HepG2 (cell line): ENCODE measurements around the gene NFASC. TPM values are rescaled to one million over a fixed set of nuclear protein-coding genes. Genes with fewer than 3 reads are reported as not detected.

Experiments used
- ATAC-seq: fragments of 200-7000 bp; cut with Tn5 transposase; 3 replicates; pipeline ENCODE4 v1.9.1; 2020; ENCODE audit warnings: mild to moderate bottlenecking, moderate library complexity
- BruUV-seq: library from RNA; stranded (reverse); fragments of 400-500 nt; replicated peaks from 2 replicates; lab custom pipeline; 2021; lab: Mats Ljungman, UMichigan
- CTCF ChIA-PET: fragments of 300-600 bp; formaldehyde crosslinking; extraction: SDS; loops from one replicate; lab custom pipeline; 2021; ENCODE audit warnings: low total read pairs, inconsistent platforms, low intra/inter-chr PET ratio; lab: Yijun Ruan, JAX
- POLR2A ChIA-PET: fragments of 350-600 bp; sonication (Branson Sonifier 250); formaldehyde crosslinking; loops from one replicate; lab custom pipeline; 2020; ENCODE audit warnings: antibody characterized with exemption, inconsistent platforms; lab: Yijun Ruan, JAX
- DNase-seq: peaks from one replicate; pipeline ENCODE4 v3.0.0-alpha.2; 2015; ENCODE audit warnings: low spot score
- FAIRE-seq: peaks from 3 replicates; lab custom pipeline; 2011; peaks lifted over from hg19 to GRCh38; lab: Jason Lieb, UNC
- H2AFZ ChIP-seq: one replicate; pipeline ENCODE4 v1.6.1; 2011; ENCODE audit warnings: low read length, inconsistent platforms
- H3K27ac ChIP-seq: fragments of 300-600 bp; 3 replicates; pipeline ENCODE4 v1.8.0; 2011; ENCODE audit warnings: mixed run types, mild to moderate bottlenecking, mixed read lengths, low read length, inconsistent platforms; ENCODE audit not compliant: insufficient read depth; ENCODE audit errors: extremely low read length
- H3K27me3 ChIP-seq, 2 experiments: fragments of 200-600 bp in 1 of 2; 2 replicates in 1 of 2; 3 replicates in 1 of 2; pipeline versions ENCODE4 v1.6.0 to v1.8.0; 2011; ENCODE audit warnings: low read length in 2 of 2, mild to moderate bottlenecking in 2 of 2, moderate library complexity in 2 of 2, inconsistent platforms in 1 of 2; ENCODE audit not compliant: insufficient read depth in 2 of 2, control insufficient read depth in 1 of 2
- H3K36me3 ChIP-seq, 2 experiments: fragments of 200-600 bp in 1 of 2; replicated peaks in 1 of 2; 2 replicates in 1 of 2; 3 replicates in 1 of 2; pipeline versions ENCODE4 v1.5.1 to v1.8.0; 2011; ENCODE audit warnings: low read length in 2 of 2, inconsistent platforms in 1 of 2; ENCODE audit not compliant: insufficient read depth in 2 of 2, control insufficient read depth in 1 of 2
- H3K4me1 ChIP-seq: 2 replicates; pipeline ENCODE4 v1.5.1; 2012; ENCODE audit warnings: low read length, inconsistent platforms; ENCODE audit not compliant: insufficient read depth
- H3K4me2 ChIP-seq: 2 replicates; pipeline ENCODE4 v1.6.0; 2011; ENCODE audit warnings: low read depth, low read length, inconsistent platforms
- H3K4me3 ChIP-seq, 3 experiments: fragments of 200-600 bp in 1 of 3; sonication (generic), shearing (Covaris generic) in 1 of 3; replicated peaks in 1 of 3; 2 replicates each; pipeline ENCODE4 v1.5.1; 2011 to 2016; ENCODE audit warnings: low read length in 3 of 3, inconsistent platforms in 2 of 3, low read depth in 2 of 3, mild to moderate bottlenecking in 2 of 3, control low read depth in 1 of 3, mixed read lengths in 1 of 3; ENCODE audit not compliant: insufficient read depth in 1 of 3
- H3K79me2 ChIP-seq: one replicate; pipeline ENCODE4 v1.6.1; 2011; ENCODE audit warnings: low read length, inconsistent platforms; ENCODE audit not compliant: insufficient read depth
- H3K9ac ChIP-seq: 2 replicates; pipeline ENCODE4 v1.6.0; 2011; ENCODE audit warnings: mild to moderate bottlenecking, low read depth, low read length, inconsistent platforms; ENCODE audit not compliant: insufficient read depth
- H3K9me3 ChIP-seq: 2 replicates; pipeline ENCODE4 v1.5.1; 2012; ENCODE audit warnings: mild to moderate bottlenecking, low read length
- H4K20me1 ChIP-seq: 2 replicates; pipeline ENCODE4 v1.6.0; 2011; ENCODE audit warnings: inconsistent platforms, mild to moderate bottlenecking, low read length, moderate library complexity; ENCODE audit not compliant: insufficient read depth
- ESRRA ChIP-seq: sonication (generic); formaldehyde crosslinking; IDR thresholded peaks from 2 replicates; pipeline ENCODE4 v1.5.1; 2020; ENCODE audit warnings: mild to moderate bottlenecking, low read depth, missing genetic modification reagents
- HBP1 ChIP-seq: IDR thresholded peaks from 2 replicates; pipeline ENCODE4 v1.6.1; 2016; ENCODE audit warnings: low read depth, control low read depth
- SUZ12 ChIP-seq: fragments of 150-350 bp; IDR thresholded peaks from 2 replicates; pipeline ENCODE4 v1.6.1; 2014; ENCODE audit warnings: low read depth, low read length
- ZFP91 ChIP-seq: sonication (generic); formaldehyde crosslinking; IDR thresholded peaks from 2 replicates; pipeline ENCODE4 v1.9.0; 2022; ENCODE audit warnings: missing genetic modification reagents, mild to moderate bottlenecking, borderline replicate concordance
- ZNF264 ChIP-seq: sonication (generic); formaldehyde crosslinking; IDR thresholded peaks from 2 replicates; pipeline ENCODE4 v1.4.0; 2020; ENCODE audit warnings: missing genetic modification reagents
- WGBS: methylation state at CpG from one replicate; pipeline ENCODE4 v1.1.6; 2017; ENCODE audit warnings: low lambda C conversion rate; 5-methylcytosine and 5-hydroxymethylcytosine counted together
- in situ Hi-C: cut with HindIII; loops from 2 replicates; pipeline ENCODE4 v1.10.0; 2017; ENCODE audit warnings: low pct_unique_long_range_greater_than_20kb; ENCODE audit not compliant: extremely low pct_ligation_motif_present
- intact Hi-C: fragments of 100-400 bp; cut with micrococcal nuclease; formaldehyde crosslinking; loops from one replicate; pipeline ENCODE4 v1.10.0; 2022; ENCODE audit not compliant: unreplicated experiment
- polyA plus RNA-seq, 8 experiments: library from polyadenylated mRNA; depleted of rRNA in 3 of 8; stranded (reverse) in 7 of 8; unstranded in 1 of 8; fragments of >200 nt; fragmentation: Illumina TruSeq in 4 of 8; extraction: Trizol in 4 of 8; gene quantifications; 2 replicates each; pipeline versions ENCODE4 v1.2.1 to v1.2.3, GENCODE V29; 2011 to 2016; ENCODE audit warnings: low read depth in 4 of 8, missing spikeins in 1 of 8, mixed read lengths in 1 of 8; ENCODE audit not compliant: insufficient read depth in 1 of 8
- total RNA-seq, 5 experiments: library from RNA; depleted of rRNA; stranded (reverse); fragments of >200 nt; fragmentation: Illumina TruSeq; extraction: Trizol; gene quantifications; 2 replicates each; pipeline ENCODE4 v1.2.3, GENCODE V29; 2016; ENCODE audit warnings: low read depth in 1 of 5
- TF ChIP-seq, protein P1 (sequence below), 2 experiments: sonication (generic) in 1 of 2; formaldehyde crosslinking in 1 of 2; IDR thresholded peaks; 2 replicates each; pipeline versions ENCODE4 v1.5.1 to v1.6.1; 2011 to 2020; ENCODE audit warnings: borderline replicate concordance in 1 of 2, low read depth in 1 of 2, low read length in 1 of 2, mild to moderate bottlenecking in 1 of 2, missing genetic modification reagents in 1 of 2, moderate library complexity in 1 of 2

Gene NFASC
- total and polyA plus RNA-seq, 2 of the 13 experiments (the other 11 are each of a cell fraction or from before 2014, with no cell fraction given): not detected

DNA sequence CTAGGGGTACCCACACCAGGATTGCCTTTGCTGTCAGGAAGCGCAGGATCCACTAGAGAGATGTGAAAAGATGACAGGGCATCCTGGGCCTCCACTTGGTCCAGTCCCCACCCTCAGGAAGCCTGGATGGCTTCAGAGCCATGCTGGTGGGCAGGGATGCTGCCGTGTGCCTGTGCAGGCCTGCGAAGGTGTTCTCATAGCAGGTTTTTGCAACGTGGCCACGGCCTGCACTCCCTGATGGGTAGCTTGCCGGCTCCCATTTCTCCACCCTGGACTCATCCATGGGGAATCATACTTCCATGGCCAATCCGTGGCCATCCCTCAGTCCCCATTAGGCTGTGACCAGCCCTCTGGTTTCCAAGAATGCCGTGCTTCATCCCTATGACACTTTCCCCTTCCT lies 138.2 kb downstream of the NFASC start:
- DNase-seq (no peak), FAIRE-seq (no peak), ATAC-seq (no peak)
- BruUV-seq: no TSS peak
- TF ChIP-seq ZNF264 (CRISPR knock-in tag) (no peak), ESRRA (CRISPR knock-in tag) (no peak), ZFP91 (CRISPR knock-in tag) (no peak), HBP1 (CRISPR knock-in tag) (no peak), SUZ12 (no peak)
- TF ChIP-seq, protein P1, sequence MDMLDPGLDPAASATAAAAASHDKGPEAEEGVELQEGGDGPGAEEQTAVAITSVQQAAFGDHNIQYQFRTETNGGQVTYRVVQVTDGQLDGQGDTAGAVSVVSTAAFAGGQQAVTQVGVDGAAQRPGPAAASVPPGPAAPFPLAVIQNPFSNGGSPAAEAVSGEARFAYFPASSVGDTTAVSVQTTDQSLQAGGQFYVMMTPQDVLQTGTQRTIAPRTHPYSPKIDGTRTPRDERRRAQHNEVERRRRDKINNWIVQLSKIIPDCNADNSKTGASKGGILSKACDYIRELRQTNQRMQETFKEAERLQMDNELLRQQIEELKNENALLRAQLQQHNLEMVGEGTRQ (IDR thresholded peaks at IDR 0.05; ENCODE audit: low read depth, low read length): no peak
- TF ChIP-seq, protein P1 (CRISPR knock-in tag; IDR thresholded peaks at IDR 0.05; ENCODE audit: borderline replicate concordance): no peak
- in situ Hi-C loops (no loop called here), intact Hi-C loops (no loop called here)
- no peaks in the 10 kb centered on the region for H3K36me3 ChIP-seq
- H3K4me2 ChIP-seq: no peak overlapping the region
- no peak overlapping the region for H3K9ac ChIP-seq
- ChIA-PET POLR2A (no interaction called here), CTCF (no interaction called here)
- no peak overlapping the region for H3K27ac ChIP-seq
- H4K20me1 ChIP-seq: 0 out of 2 replicates have a peak, but pooled peaks cover 2% of the 10 kb centered on the region
- H3K9me3 ChIP-seq: no peaks in the 10 kb centered on the region
- H3K4me1 ChIP-seq: no peaks in the 10 kb centered on the region
- 9% methylated on average over 4 of the region's 8 CpGs for WGBS
- peaks cover 2 to 48% of the 10 kb centered on the region in 2 experiments; a peak in 4 of 5 replicates for H3K27me3 ChIP-seq
- H3K4me3 ChIP-seq: no peak overlapping the region
- H2AFZ ChIP-seq: no peak overlapping the region
- no peaks in the 10 kb centered on the region for H3K79me2 ChIP-seq
